Natural killer cell treated with Interleukin-12 subunit alpha and Interleukin-12 subunit beta and Interleukin-15 and Interleukin-18, amount 100 ng/mL, for 72 hours (primary cell): Measurements from ENCODE around the gene CLEC5A. TPM values are rescaled to one million over a fixed set of nuclear protein-coding genes. Genes with fewer than 3 reads are reported as not detected.
"Not testable (repeated sequence)": the region's sequence is repeated elsewhere in the genome, so short reads cannot be mapped to it uniquely, and the experiment has no call there.

Experiments used
- ATAC-seq, 2 donors: fragments of 150-1000 bp; cut with Tn5 transposase in 1 of 2; sonication (Bioruptor Pico), chemical (Tn5 transposase) in 1 of 2; 2 replicates each; pipeline ENCODE4 v1.10.0; 2021
- DNase-seq: peaks from one replicate; pipeline ENCODE4 v3.0.0; 2022; ENCODE audit warnings: low spot score
- H3K27ac Mint-ChIP-seq, 2 donors: 1 replicate in 1 of 2; 2 replicates in 1 of 2; pipeline ENCODE4 v1.8.0; 2022; ENCODE audit warnings: mixed read lengths in 2 of 2, mild to moderate bottlenecking in 1 of 2, moderate library complexity in 1 of 2
- H3K27me3 Mint-ChIP-seq, 2 donors: 1 replicate in 1 of 2; 2 replicates in 1 of 2; pipeline ENCODE4 v1.8.0; 2022; ENCODE audit warnings: mixed read lengths in 2 of 2
- H3K36me3 Mint-ChIP-seq: one replicate; pipeline ENCODE4 v1.8.0; 2022; ENCODE audit warnings: mixed read lengths
- H3K4me1 Mint-ChIP-seq, 2 donors: 1 replicate in 1 of 2; 2 replicates in 1 of 2; pipeline ENCODE4 v1.8.0; 2022; ENCODE audit warnings: low read depth in 2 of 2, mixed read lengths in 2 of 2, mild to moderate bottlenecking in 1 of 2
- H3K4me3 Mint-ChIP-seq: one replicate; pipeline ENCODE4 v1.8.0; 2022; ENCODE audit warnings: mixed read lengths
- H3K9me3 Mint-ChIP-seq: 2 replicates; pipeline ENCODE4 v1.8.0; 2022; ENCODE audit warnings: mixed read lengths
- total RNA-seq, 2 donors: library from RNA; stranded (reverse); gene quantifications; one replicate each; pipeline ENCODE4 v1.2.3, GENCODE V29; 2022

Gene CLEC5A
- total RNA-seq, 2 donors from 2014 or later, result not detected

DNA sequence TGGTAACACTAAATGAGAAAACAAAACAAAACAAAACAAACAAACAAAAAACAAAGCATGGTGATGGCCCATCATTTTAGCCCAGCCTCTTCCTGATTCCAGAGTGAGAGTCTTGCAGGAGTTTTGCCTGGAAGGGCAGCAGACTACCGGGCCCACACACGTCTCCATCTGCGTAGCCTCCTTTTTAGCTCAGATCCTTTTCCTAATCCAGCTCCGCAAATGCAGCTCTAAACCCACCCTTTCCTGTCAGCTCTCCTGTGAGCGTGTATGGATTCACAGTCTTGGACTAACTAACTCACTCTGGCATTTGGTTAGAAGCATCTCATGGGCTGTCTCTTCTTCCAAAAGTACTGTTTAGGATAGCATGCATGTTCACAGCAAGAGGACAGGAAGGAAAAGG, 16.6 kb downstream of the CLEC5A start:
- peaks cover 6 to 17% of the 10 kb centered on the region in 2 donors for H3K27me3 Mint-ChIP-seq
- H3K4me1 Mint-ChIP-seq, result no peaks in the 10 kb centered on the region
- no peak overlapping the region for H3K27ac Mint-ChIP-seq
- H3K36me3 Mint-ChIP-seq, result peaks cover 7% of the 10 kb centered on the region
- no peak for DNase-seq
- no peak overlapping the region for H3K4me3 Mint-ChIP-seq
- ATAC-seq, result no peak
- H3K9me3 Mint-ChIP-seq, result peaks cover 3% of the 10 kb centered on the region

DNA sequence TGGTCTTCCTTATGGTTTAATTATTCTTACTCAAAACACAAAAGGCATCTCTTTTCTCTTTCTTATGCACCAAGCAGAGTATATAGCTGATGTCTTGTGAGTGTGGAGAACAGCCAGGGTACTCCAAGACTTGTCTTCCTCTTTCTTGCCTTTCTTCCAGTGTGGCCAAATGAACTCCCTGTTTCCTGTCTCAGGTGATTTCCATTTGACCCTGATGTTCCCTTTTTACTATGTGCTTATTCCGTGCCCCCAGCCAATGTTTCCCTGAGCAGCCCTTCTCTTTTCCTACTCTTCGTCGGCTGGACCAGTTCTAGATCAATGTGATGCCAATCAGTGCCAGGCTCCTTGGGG, 18.0 kb downstream of the CLEC5A start:
- H3K9me3 Mint-ChIP-seq, result peaks cover 3% of the 10 kb centered on the region
- H3K27ac Mint-ChIP-seq, result no peak overlapping the region
- H3K4me1 Mint-ChIP-seq, result no peaks in the 10 kb centered on the region
- peaks cover 6 to 12% of the 10 kb centered on the region in 2 donors for H3K27me3 Mint-ChIP-seq
- ATAC-seq (no peak), DNase-seq (no peak)
- peaks cover 7% of the 10 kb centered on the region for H3K36me3 Mint-ChIP-seq
- no peak overlapping the region for H3K4me3 Mint-ChIP-seq

DNA sequence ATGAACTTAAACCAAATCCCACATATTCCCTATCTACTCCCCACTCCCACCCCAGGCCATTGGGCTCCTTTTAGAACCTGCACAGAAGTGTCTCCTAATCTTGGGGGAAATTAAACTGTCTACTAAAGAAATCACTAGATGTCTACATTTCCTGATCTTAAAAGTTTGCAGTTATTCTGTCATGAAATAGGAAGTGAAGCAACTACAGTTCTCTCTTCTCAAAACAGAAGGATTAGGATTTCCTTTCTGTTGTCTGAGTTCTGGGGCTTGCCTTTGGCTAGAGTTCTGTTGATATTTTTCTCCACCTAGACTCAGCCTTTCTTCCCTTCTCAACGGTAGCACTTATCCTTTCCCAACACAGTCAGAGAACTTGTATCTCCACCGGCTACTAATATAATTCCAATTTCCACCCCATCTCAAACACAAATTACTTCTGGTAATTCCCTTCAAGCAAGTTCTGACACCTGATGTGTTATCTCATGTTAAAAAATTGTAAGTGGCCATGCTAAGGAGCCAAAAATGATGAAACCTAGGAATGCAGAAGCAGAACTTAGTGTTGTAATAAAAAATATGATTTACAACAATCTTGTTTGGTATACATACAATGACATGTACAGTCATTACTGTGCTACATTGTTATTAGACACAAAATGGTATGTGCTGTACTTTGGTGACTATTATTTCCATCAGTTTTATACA, 18.5 kb downstream of the CLEC5A start:
- Mint-ChIP-seq H3K27ac (no peak overlapping the region), H3K27me3 (peaks cover 6 to 12% of the 10 kb centered on the region in 2 donors), H3K36me3 (peaks cover 7% of the 10 kb centered on the region), H3K4me1 (no peaks in the 10 kb centered on the region), H3K4me3 (no peak overlapping the region), H3K9me3 (peaks cover 3% of the 10 kb centered on the region)
- no peak for ATAC-seq
- DNase-seq, result no peak

DNA sequence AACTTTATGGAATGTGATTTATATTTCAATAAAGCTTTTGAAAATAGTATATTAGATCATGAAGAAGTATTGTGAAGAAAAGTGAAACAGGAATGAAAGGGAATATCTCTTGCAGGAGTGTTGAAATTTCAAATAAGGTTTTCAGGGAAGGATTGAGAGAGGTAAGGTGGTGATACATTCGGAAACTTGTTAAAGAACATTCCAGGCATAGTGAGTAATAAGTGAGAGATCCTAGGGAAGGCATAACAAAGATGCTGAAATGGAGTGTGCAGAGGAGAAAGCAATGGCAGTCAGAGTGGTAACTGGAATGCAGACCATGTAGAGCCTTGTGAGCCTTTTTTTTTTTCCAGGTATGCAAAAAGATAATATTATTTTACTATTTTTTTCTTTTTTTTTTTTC, 26.5 kb downstream of the CLEC5A start:
- H3K4me3 Mint-ChIP-seq, result no peak overlapping the region
- H3K27me3 Mint-ChIP-seq, result peaks cover 0 to 2% of the 10 kb centered on the region in 2 donors
- no peaks in the 10 kb centered on the region for H3K36me3 Mint-ChIP-seq
- peaks cover 3% of the 10 kb centered on the region for H3K9me3 Mint-ChIP-seq
- no peak overlapping the region for H3K27ac Mint-ChIP-seq
- H3K4me1 Mint-ChIP-seq, result no peaks in the 10 kb centered on the region
- ATAC-seq, result no peak
- DNase-seq, result no peak

DNA sequence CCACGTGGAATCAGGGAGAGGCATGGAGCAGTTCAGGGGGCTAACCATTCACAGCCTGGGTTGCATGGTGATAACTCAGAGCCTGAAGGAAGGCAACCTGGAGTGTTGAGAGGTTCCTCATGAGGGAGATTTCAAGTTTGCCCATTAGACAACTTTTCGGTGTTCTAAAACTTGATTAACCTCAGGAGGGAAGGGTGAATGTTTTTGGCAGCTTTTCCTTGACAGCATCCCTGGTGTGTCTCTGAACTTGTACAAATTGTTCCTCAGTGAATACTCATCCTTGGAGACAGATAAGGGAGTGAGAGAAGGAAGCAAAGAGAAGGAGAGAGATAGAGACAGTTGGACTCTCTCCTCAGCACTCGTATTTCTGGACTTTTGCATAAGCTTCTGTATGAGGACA, 30.7 kb downstream of the CLEC5A start, which contains the start of gene OR9A4:
TSS of gene OR9A4 (plus strand) at position 301 of the 400 bp plus-strand sequence. CDS start 2,477 bp downstream, outside the sequence.
- Mint-ChIP-seq H3K27ac (no peak within 1 kb of the TSS), H3K4me3 (no peak within 1 kb of the TSS), H3K27me3 (peaks cover 11 to 12% of the 10 kb centered on the region in 2 donors), H3K36me3 (no peaks in the 10 kb centered on the region), H3K4me1 (no peaks in the 10 kb centered on the region), H3K9me3 (peaks cover 3% of the 10 kb centered on the region)
- no peak for DNase-seq
- ATAC-seq, result peak in 1 of 2 donors; percentile 28

DNA sequence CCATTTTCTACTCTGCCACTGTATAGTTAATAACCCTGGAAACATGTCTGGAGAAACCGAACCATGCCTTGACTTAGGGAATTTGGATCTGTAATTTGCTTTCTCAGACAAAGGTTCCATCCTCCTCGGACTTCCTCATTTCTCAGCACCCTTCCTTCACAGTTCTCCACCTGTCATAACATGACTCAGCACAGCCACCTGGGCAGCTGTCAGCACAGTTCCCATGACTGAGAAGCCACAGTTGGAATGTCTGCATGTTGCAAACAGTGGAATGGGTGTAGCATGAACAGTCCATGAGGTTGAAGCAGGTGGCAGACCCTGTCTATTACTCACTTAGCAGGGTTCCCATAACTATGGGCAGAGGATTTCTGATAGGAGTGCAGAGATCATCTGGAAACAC, 31.2 kb downstream of the CLEC5A start:
- peak in 1 of 2 donors; percentile 6 for ATAC-seq
- Mint-ChIP-seq H3K27ac (no peak overlapping the region), H3K4me3 (no peak overlapping the region), H3K27me3 (peaks cover 11 to 17% of the 10 kb centered on the region in 2 donors), H3K4me1 (no peaks in the 10 kb centered on the region), H3K36me3 (no peaks in the 10 kb centered on the region), H3K9me3 (peaks cover 3% of the 10 kb centered on the region)
- no peak for DNase-seq

DNA sequence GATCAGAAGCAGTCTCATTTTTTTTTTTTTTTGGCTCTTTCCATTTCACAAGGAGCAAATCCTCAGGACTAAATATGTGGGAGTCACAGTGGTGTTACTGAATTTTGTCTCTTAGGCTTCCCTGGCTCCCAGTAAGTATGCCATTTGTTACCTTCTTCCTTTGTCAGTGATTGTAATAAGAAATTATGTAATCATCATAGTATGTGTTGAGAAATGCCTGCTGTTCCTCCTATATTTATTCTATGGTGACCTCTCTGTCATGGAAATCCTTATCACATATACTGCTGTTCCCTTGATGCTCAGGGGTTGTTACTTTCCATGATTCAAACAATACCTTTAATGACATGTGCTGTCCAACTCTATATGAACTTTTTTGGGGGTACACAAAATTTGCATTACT, 35.4 kb downstream of the CLEC5A start:
- Mint-ChIP-seq H3K36me3 (no peaks in the 10 kb centered on the region), H3K4me1 (no peaks in the 10 kb centered on the region), H3K27me3 (peaks cover 20 to 23% of the 10 kb centered on the region in 2 donors)

DNA sequence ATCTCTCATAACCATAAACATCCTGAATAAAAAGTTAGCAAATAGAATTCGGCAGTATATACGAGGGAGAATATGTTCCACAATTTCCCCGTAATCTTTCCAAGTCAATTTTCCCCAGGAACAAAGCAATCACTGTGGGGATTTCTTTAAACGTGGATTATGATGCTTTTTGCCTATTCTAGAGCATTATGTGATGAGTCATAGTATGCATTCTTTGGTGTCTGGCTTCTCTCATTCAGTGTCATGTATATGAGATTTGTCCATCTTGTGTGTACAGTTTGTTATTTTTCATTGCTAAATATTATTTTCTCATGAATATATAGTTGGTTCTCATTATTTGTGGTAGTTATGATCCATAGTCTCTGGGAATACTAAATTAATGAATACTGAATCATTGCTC, 40.5 kb downstream of the CLEC5A start:
- peaks cover 21 to 34% of the 10 kb centered on the region in 2 donors for H3K27me3 Mint-ChIP-seq
- no peaks in the 10 kb centered on the region for H3K9me3 Mint-ChIP-seq
- no peak overlapping the region for H3K27ac Mint-ChIP-seq
- H3K4me3 Mint-ChIP-seq, result no peak overlapping the region
- H3K36me3 Mint-ChIP-seq, result no peaks in the 10 kb centered on the region
- ATAC-seq, result no peak
- no peak for DNase-seq
- no peaks in the 10 kb centered on the region for H3K4me1 Mint-ChIP-seq

More for the DNA sequence above, 35.4 kb downstream of the CLEC5A start:
- no peaks in the 10 kb centered on the region for H3K9me3 Mint-ChIP-seq
- DNase-seq (no peak), ATAC-seq (no peak)
- no peak overlapping the region for H3K4me3 Mint-ChIP-seq
- no peak overlapping the region for H3K27ac Mint-ChIP-seq

DNA sequence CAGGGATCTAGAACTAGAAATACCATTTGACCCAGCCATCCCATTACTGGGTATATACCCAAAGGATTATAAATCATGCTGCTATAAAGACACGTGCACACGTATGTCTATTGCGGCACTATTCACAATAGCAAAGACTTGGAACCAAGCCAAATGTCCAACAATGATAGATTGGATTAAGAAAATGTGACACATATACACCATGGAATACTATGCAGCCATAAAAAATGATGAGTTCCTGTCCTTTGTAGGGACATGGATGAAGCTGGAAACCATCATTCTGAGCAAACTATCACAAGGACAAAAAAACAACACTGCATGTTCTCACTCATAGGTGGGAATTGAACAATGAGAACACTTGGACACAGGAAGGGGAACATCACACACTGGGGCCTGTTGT, 47.4 kb downstream of the CLEC5A start:
- DNase-seq, H3K4me3 Mint-ChIP-seq, ATAC-seq, H3K9me3 Mint-ChIP-seq, H3K27ac Mint-ChIP-seq, H3K36me3 Mint-ChIP-seq, H3K4me1 Mint-ChIP-seq: not testable (repeated sequence)
- H3K27me3 Mint-ChIP-seq, result peaks cover 7 to 24% of the 10 kb centered on the region in 2 donors

DNA sequence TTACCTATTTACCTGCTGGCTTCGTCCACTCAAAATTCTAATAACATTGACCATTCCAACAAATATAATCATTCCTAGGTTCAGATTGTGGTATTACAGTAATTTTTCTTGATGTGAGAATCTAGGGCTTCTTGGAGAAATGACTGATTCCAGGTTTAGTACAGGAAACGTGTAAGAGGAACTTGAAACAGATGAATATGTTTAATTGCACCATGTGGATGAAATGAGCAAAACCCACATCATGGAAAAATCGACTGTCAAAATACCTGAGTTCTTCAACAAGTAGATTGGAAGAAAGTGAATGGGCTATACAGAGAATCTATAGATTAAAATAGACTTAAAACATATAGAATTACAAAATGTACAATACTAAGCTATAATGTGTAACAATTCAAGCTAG, 55.4 kb downstream of the CLEC5A start:
- Mint-ChIP-seq H3K4me3 (no peak overlapping the region), H3K27ac (no peak overlapping the region), H3K4me1 (no peaks in the 10 kb centered on the region), H3K27me3 (peaks cover 9 to 27% of the 10 kb centered on the region in 2 donors), H3K36me3 (peaks cover 4% of the 10 kb centered on the region), H3K9me3 (no peaks in the 10 kb centered on the region)
- no peak for DNase-seq
- no peak for ATAC-seq

DNA sequence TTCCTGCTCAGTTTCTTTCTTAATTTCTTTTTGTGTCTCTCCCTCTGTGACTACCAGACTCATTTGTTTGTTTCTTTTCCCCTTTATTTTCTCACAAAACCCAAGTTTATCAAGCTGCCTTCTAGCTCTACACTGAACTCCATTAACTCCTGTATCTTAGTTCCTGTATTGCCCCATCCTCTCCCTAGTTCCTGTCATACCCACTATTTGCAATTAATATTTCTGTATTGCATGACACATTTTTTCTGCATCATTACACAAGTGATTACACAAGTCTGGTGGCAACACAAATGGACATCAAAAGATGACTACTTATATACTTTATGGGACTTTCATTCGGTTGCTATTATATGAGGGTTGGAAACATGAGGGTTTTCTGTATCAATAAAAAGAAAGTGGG, 57.5 kb downstream of the CLEC5A start:
- DNase-seq, result no peak
- H3K36me3 Mint-ChIP-seq, result peaks cover 4% of the 10 kb centered on the region
- H3K9me3 Mint-ChIP-seq, result no peaks in the 10 kb centered on the region
- H3K27ac Mint-ChIP-seq, result no peak overlapping the region
- H3K27me3 Mint-ChIP-seq, result peaks cover 8 to 33% of the 10 kb centered on the region in 2 donors
- H3K4me3 Mint-ChIP-seq, result no peak overlapping the region
- H3K4me1 Mint-ChIP-seq, result no peaks in the 10 kb centered on the region
- ATAC-seq, result no peak

DNA sequence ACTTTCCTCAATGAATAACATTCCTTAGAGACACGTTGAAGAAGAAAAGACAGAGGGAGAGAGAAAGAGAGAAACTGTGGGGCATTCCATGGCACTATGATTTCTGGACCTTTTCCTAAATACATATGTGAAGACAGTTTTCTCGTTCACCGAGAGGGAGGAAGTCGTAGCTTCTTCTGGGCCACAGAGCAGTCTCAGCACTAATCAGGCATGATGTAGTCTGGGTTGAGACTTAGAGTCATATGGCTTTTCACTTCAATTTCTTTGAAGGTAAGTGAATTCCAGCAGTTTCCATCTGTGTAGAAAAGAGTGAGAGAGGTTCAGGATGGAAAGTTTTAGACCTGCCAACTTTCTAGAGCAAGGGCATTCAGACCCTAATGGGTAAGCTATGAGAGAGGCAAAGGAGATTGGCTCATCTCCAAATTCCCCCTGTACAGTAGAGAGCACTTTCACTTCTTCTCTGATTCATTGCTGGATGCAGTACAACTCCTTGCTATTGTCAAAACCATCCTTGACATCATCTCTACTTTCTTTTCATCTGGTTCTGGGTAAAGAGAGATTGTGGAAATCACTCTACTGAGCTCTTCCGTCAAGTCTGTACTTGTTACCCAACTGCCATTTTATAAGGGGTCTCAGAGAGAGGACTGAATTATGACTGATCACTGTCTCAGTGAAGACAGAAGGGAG, 62.1 kb downstream of the CLEC5A start:
- Mint-ChIP-seq H3K36me3 (peaks cover 4% of the 10 kb centered on the region), H3K9me3 (no peaks in the 10 kb centered on the region), H3K4me1 (no peaks in the 10 kb centered on the region), H3K4me3 (no peak overlapping the region), H3K27me3 (peaks cover 3 to 26% of the 10 kb centered on the region in 2 donors), H3K27ac (no peak overlapping the region)
- no peak for DNase-seq
- peak in 1 of 2 donors; percentile 45 for ATAC-seq

DNA sequence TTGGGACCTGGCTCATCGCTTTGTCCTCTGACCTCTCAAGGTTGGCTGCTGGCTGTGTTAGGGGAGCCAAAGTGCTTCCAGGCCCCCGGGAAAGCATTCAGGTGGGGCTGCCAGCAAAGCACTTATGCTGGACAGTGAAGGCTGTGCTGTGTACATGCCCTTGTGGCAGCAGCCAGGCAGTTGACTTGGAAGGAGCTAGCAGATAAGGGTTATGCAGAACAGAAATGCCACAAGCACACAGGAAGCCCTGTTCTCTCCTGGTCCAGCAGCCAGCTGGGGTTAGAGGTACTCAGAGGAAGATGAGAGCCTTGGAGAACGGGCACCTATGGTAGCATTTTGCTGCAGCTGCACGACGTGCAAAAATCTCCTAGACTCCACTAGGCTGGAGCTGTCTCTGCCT, 65.8 kb downstream of the CLEC5A start:
- Mint-ChIP-seq H3K36me3 (peaks cover 4% of the 10 kb centered on the region), H3K27me3 (peaks cover 4 to 24% of the 10 kb centered on the region in 2 donors), H3K4me3 (no peak overlapping the region), H3K27ac (no peak overlapping the region), H3K9me3 (no peaks in the 10 kb centered on the region), H3K4me1 (no peaks in the 10 kb centered on the region)
- ATAC-seq (no peak), DNase-seq (no peak)

DNA sequence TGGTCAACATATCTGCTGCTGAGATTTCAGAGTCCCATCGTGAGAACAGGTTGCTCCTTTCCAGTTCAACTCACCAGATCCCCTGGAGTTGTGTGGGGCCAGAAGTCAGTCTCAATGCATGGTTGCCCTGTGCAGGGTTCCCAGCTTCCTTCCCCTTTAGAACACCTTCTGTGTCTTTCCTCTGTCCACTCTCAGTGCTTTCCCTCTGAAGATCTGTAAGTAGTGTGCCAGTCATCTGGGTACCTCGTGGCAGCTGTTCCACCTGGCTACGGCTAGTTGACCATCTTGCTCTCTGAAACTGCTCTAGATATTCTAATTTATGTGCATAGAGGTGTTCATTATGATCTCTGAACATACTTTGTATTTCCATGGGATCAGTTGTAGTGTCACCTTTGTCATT, 69.4 kb downstream of the CLEC5A start:
- H3K9me3 Mint-ChIP-seq, result no peaks in the 10 kb centered on the region

More for the DNA sequence above, 69.4 kb downstream of the CLEC5A start:
- DNase-seq (no peak), ATAC-seq (no peak)
- no peaks in the 10 kb centered on the region for H3K4me1 Mint-ChIP-seq
- H3K27ac Mint-ChIP-seq, result no peak overlapping the region
- peaks cover 4% of the 10 kb centered on the region for H3K36me3 Mint-ChIP-seq
- no peak overlapping the region for H3K4me3 Mint-ChIP-seq
- H3K27me3 Mint-ChIP-seq, result peaks cover 4 to 15% of the 10 kb centered on the region in 2 donors
